SK-MEL-5 (cell line): ENCODE results near the gene HSD11B2. TPM values are rescaled to one million over a fixed set of nuclear protein-coding genes. Genes with fewer than 3 reads are reported as not detected.

Experiments
- DNase-seq: peaks from one replicate; pipeline ENCODE4 v3.0.0-alpha.2; 2016; ENCODE audit warnings: low read depth, low spot score
- in situ Hi-C: cut with HindIII; loops from 2 replicates; pipeline ENCODE4 v1.10.0; 2016; ENCODE audit warnings: low sequenced_read_pairs, high pct_unique_total_duplicates, low pct_unique_long_range_greater_than_20kb
- total RNA-seq: library from RNA; depleted of rRNA; stranded (reverse); fragments of >200 nt; shearing (Covaris generic); gene quantifications from 2 replicates; pipeline ENCODE4 v1.2.3, GENCODE V29; 2014

HSD11B2 gene
- total RNA-seq, 1 experiment from 2014 or later, result 0.32 TPM

- no peak for DNase-seq
- in situ Hi-C loops, result no loop called here
Observed at GRCh38 chr16:67443265-67443664, 12.3 kb downstream of the HSD11B2 start.

DNA sequence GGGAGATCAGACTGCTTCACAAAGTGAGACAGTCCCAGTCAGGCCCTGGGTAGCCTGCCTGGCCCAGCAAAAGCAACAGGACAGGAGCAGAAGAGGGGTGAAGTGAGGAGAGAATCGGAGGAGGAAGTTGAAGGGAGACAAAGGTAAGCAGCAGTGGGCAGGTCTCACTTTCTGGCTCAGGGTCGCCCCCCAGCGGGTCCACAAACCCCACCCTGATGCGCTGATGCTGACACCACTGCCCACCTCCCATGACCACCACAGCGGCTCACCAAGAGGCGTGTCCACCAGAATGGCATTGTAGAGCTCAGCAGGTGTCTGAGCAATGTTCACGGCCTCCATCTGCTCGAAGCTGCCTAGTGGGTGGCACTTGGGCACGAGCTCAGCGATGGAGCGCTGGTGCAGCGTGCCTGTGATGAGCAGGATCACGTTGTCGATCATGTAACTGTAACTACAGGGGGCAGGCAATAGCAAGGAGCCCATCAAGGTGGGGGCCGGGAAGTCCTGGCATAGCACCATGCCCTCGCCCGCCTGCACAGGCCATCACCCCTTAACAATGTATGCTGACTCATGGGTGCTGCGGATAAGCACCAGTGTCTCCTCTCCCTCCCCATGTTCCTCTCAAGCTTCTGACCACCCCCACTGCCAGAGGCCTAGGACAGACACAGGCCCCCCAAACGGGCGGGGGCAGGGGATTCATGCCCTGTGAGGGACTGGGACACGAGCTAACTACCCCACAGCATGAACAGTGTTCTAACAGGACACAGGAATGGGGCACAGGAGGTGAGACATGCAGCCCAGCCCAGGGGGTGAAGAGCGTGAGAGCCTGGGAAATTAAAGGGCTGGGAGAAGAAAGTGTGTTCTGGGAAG is 13.6 kb downstream of the HSD11B2 start:
- in situ Hi-C loops, result no loop called here
- DNase-seq, result no peak

- no peak for DNase-seq
Observed at GRCh38 chr16:67445126-67445426, 14.2 kb downstream of the HSD11B2 start.

DNA sequence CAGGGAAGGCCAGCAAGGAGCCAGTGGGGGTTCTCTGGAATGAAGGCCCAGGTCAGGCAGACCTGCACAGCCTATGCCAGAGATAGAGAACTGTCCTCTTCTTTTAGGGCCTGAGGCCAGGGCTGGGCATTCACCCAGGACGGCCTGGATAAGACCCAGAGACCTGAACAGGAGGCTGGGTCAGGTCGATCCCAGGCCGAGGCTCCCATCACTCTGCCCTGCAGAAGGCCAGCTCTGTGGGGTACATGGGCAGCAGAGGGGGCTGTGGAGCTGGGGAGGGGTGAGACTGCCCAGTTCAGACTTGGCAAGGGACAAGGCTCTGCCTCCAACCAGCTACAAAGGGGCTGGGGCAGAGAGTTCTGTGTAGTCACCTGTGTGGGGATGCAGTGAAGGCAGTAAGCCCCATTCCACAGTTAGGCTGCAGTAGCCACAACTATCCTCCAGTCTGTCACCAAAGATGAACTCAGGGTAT is 14.6 kb downstream of the HSD11B2 start:
- in situ Hi-C loops, result no loop called here
- DNase-seq, result no peak

More at GRCh38 chr16:67445126-67445426, 14.2 kb downstream of the HSD11B2 start:
- in situ Hi-C loops, result no loop called here

GRCh38 chr16:67445913-67446907 is 15.3 kb downstream of the HSD11B2 start:
- no peak for DNase-seq
- in situ Hi-C loops, result no loop called here

- in situ Hi-C loops, result no loop called here
- DNase-seq, result no peak
Observed at GRCh38 chr16:67446968-67447507, 16.1 kb downstream of the HSD11B2 start.

GRCh38 chr16:67447508-67448076 is 16.7 kb downstream of the HSD11B2 start:
- peak; percentile 59 for DNase-seq
- in situ Hi-C loops, result no loop called here

- no peak for DNase-seq
- in situ Hi-C loops, result no loop called here
Observed at GRCh38 chr16:67448580-67448979, 17.7 kb downstream of the HSD11B2 start.

DNA sequence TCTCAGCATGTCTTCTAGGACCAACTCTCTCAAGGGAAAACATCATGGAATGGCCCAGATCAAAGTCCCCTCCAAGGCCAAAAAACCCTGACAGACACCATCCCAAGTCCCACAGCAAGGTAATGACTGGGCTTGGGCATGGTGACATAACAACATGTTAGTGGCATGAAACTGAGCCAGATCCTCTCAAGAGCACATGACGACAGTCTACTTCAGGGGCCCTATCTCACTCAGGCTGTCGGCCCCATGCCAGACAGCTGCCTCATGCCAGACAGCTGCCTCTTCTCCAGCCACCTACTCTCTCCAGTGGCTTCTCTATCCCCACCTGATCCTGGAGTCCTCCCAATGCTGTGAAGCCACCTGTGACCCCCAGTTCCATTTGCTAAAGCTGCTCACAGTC is 18.4 kb downstream of the HSD11B2 start:
- in situ Hi-C loops, result no loop called here
- DNase-seq, result no peak

DNA sequence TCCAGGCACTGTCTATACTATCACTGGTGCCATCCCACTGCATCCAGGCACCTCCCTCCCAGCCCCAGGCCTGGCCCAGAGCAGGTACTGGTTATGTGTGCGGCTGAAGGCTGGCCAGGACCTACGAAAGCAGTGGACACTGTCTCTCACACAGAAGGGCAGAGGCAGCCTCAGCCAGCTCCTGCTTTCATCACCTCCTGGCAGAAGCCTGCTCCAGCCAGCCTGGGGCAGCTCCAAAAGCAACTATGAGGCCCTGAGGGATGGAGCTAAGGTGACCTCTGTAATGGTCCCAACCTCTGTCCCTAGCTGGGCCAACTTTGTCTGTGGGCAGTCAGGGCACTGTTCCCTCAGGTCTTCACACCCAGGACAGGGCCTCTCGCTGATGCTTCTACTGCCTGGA is 18.8 kb downstream of the HSD11B2 start:
- in situ Hi-C loops, result no loop called here
- DNase-seq, result no peak

GRCh38 chr16:67451061-67451703 is 20.3 kb downstream of the HSD11B2 start:
- in situ Hi-C loops, result no loop called here
- no peak for DNase-seq

- no peak for DNase-seq
- in situ Hi-C loops, result no loop called here
Observed at GRCh38 chr16:67451704-67452435, 20.9 kb downstream of the HSD11B2 start.

DNA sequence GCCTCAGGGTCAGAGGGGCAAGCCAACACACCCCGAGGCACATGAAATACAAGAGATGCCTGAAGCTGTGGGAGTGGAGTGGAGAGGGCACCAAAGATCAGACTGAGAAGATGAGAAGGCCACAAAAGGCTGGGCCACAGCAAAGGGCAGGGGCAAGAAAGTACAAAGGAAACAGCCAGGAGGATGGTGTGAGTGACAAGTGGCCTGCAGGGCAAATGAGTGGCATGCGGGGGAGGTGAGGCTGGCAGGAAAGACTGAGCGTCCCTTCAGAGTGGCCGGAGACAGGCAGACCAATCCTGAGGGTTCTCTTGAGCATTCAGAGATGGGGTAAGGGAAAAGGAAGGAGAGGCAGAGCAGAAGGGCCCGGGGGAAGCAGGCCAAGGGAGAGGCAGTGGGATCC is 23.2 kb downstream of the HSD11B2 start:
- in situ Hi-C loops, result no loop called here
- no peak for DNase-seq

DNA sequence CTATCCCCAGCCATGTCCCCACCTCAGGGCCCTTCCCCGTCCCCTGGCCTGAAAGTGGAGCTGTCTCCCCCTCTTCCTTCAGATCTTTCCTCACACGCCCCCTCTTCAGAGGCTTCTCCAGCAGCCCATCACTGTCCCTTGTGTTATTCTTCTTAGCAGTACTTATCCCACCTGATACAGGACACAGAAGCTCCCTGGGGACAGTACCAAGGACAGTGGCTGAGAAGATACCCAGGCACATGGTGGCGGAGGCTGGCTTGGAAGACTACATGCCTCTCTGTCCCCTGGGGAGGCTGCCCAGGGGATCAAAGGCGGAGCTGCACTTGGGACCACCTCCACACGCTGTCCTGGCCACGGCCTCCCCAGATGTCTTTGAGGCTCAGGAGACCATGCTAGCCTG is 23.9 kb downstream of the HSD11B2 start:
- DNase-seq, result no peak
- in situ Hi-C loops, result no loop called here

- in situ Hi-C loops, result no loop called here
- DNase-seq, result peak; percentile 13
Observed at GRCh38 chr16:67456391-67457081, 25.6 kb downstream of the HSD11B2 start.

- DNase-seq, result no peak
- in situ Hi-C loops, result no loop called here
Observed at GRCh38 chr16:67457611-67458010, 26.7 kb downstream of the HSD11B2 start.
